DMS114 treated with DMSO at 0.1 percent for 48 hours (cell line): ENCODE measurements around the gene ATP13A4.

Experiments
- DNase-seq: peaks from one replicate; lab custom pipeline; 2025; ENCODE audit not compliant: unreplicated experiment; lab: John Stamatoyannopoulos, UW

ATP13A4 gene

GRCh38 chr3:193407112-193407511 lies 147.6 kb downstream of the ATP13A4 start:
- DNase-seq: no peak

- DNase-seq: no peak
These were observed 151.4 kb downstream of the ATP13A4 start for GRCh38 chr3:193403307-193403706.

- no peak for DNase-seq
These were observed 154.4 kb downstream of the ATP13A4 start for GRCh38 chr3:193400304-193400703.

- no peak for DNase-seq
These were observed 158.0 kb downstream of the ATP13A4 start for GRCh38 chr3:193396451-193397244.

- DNase-seq: no peak
These were observed 162.8 kb downstream of the ATP13A4 start for GRCh38 chr3:193391902-193392301.

GRCh38 chr3:193389335-193389734 lies 165.4 kb downstream of the ATP13A4 start:
- no peak for DNase-seq

DNA sequence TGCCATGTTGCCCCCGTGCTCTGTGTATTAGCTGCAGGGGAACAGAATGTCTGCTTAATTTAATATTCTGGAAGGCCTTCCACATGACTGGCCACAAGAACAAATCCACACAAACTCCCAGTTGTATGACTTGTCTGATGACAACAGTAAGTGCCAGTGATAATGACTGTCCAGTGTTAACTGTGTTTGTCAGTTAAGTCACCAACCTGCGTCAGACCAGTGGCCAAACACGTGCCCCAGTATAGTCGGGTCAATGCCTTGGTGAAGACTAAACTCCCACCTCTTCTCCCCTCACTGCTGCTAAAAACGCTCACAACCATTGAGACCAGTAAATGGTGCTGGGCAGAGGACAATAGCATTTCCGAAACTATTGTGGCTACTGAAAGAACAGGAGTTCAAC lies 166.3 kb downstream of the ATP13A4 start:
- DNase-seq: no peak

DNA sequence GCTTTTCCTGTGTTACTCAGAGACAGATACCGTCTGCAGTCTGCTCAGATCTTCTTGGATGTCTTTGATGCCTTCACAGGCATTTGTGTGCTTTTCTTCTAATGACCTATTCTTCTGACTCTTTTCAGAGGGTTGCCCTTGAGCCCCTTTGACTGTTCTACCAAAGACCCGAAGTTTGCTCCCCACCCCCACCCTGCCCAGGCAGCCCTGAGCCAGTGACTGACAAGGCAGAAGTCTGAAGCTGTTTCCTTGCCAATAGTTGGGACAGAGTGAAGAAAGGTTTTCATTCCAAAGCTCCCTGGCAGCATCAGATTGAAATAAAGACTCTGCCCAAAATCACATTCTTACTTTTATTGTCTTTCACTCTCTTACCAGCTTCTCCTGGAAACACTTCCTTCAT lies 167.1 kb downstream of the ATP13A4 start:
- no peak for DNase-seq

DNA sequence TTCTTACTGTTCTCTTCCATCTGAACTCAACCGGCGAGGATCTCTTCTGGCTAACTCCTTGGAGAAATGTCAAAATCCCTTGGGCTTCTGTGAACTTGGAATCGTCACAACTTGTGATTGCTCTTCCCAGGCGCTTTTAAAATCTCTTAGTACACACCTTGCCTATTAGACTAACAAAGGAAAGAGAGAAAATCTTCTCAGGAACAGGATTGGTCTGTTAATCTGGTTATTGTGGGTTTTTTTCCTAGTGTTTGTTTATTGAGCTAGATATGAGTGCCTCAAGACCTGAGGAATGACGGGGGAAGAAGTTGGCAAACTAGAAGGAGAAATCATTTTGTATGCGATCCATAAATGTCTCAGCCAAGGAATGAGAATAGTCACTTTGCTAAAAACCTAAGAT lies 176.0 kb downstream of the ATP13A4 start, which contains the start of gene ATP13A5:
TSS of gene ATP13A5 (minus strand) at position 48 of the 400 bp plus-strand sequence. CDS start at position 20, 28 bp downstream.
- no peak for DNase-seq

GRCh38 chr3:193377591-193377990 lies 177.1 kb downstream of the ATP13A4 start:
- no peak for DNase-seq

DNA sequence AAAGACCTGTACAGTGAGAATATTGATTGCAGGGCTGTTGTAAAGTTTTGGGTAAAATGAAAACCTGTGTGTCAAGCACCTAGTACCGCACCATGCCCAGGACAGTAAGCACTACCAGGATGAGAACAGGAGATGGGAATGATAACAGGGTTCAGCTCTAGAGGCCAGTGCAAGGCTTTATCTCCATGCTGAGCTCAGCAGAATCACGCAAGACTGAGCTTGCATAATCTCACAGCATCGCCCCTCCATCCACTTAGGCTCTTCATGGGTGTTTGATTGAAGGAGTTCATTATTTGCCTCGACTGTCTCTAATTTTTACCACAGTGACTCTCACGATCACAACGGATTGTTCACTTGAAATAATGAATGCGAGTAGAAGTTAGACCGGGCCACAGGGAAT lies 179.1 kb downstream of the ATP13A4 start:
- no peak for DNase-seq

GRCh38 chr3:193372783-193373182 lies 181.9 kb downstream of the ATP13A4 start:
- DNase-seq: no peak

DNA sequence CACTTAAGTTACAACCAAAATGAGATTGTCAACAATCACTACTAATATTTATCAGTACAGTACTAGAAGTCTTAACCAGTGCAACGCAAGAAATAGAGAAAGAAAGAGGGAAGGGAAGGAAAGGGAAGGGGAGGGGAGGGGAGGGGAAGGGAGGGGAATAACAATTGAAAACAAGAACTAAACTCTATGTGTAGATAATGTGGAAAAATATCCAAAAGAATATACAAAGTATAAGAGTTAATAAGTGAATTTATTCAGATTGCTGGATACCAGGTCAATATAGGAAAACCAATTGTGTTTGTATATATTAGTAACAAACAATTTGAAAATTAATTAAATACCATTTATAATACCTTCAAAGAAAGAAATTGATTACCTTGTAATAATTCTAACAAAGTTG lies 186.8 kb downstream of the ATP13A4 start:
- DNase-seq: no peak

DNA sequence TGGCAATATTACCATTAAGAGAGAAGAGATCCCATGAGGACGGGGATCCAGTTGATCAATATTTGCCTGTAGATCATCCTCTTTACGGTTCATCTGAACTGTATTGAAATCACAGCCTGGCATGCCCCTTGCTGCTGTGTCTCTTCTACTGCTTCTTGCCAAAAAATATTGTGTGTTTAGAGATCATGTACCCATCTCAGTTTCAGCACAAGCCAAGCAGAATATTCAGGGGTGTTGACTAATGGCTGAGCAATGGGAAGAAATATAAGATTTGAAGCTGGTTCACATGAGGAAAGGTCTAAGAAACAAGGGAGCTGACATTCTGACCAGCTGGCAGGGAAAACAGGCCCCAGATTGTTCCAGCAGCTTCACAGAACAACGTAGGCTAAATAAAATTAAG lies 197.4 kb downstream of the ATP13A4 start:
- no peak for DNase-seq

GRCh38 chr3:193354423-193354822 lies 200.3 kb downstream of the ATP13A4 start:
- no peak for DNase-seq
